Spleen (tissue), 11 donors: Measurements from ENCODE around the gene CACNA2D1. TPM values are rescaled to one million over a fixed set of nuclear protein-coding genes. Genes with fewer than 3 reads are reported as not detected.

Experiments
- DNase-seq: peaks from one replicate; pipeline ENCODE4 v3.0.0-alpha.2; 2020
- H3K27ac ChIP-seq, 8 donors: fragments of 200-600 bp; sonication (generic) in 7 of 8; 1 replicate in 4 of 8; 2 replicates in 4 of 8; pipeline versions ENCODE4 v1.5.0 to v1.8.0; 2016 to 2021; ENCODE audit warnings: inconsistent platforms in 4 of 8, mild to moderate bottlenecking in 4 of 8, moderate library complexity in 1 of 8
- H3K27me3 ChIP-seq, 7 donors: fragments of 200-600 bp; sonication (generic) in 6 of 7; replicated peaks in 1 of 7; 1 replicate in 4 of 7; 2 replicates in 3 of 7; pipeline versions ENCODE4 v1.5.0 to v1.8.0; 2016 to 2021; ENCODE audit warnings: inconsistent platforms in 3 of 7, mild to moderate bottlenecking in 1 of 7
- H3K36me3 ChIP-seq, 6 donors: fragments of 200-600 bp; sonication (generic) in 5 of 6; 1 replicate in 4 of 6; 2 replicates in 2 of 6; pipeline versions ENCODE4 v1.5.0 to v1.8.0; 2016 to 2021; ENCODE audit warnings: inconsistent platforms in 2 of 6
- H3K4me1 ChIP-seq, 6 donors: fragments of 200-600 bp; sonication (generic) in 5 of 6; 1 replicate in 3 of 6; 2 replicates in 3 of 6; pipeline versions ENCODE4 v1.5.0 to v1.8.0; 2016 to 2021; ENCODE audit warnings: inconsistent platforms in 3 of 6
- H3K4me3 ChIP-seq, 8 donors: fragments of 200-600 bp; sonication (generic) in 7 of 8; 1 replicate in 4 of 8; 2 replicates in 4 of 8; pipeline versions ENCODE4 v1.5.0 to v1.8.0; 2016 to 2021; ENCODE audit warnings: inconsistent platforms in 4 of 8, mild to moderate bottlenecking in 4 of 8, moderate library complexity in 2 of 8
- H3K9me3 ChIP-seq, 8 donors: fragments of 200-600 bp; sonication (generic) in 7 of 8; 1 replicate in 4 of 8; 2 replicates in 4 of 8; pipeline versions ENCODE4 v1.5.0 to v1.8.0; 2016 to 2021; ENCODE audit warnings: inconsistent platforms in 4 of 8
- CTCF ChIP-seq, 11 experiments: fragments of 200-600 bp in 7 of 11; fragments of 450-650 bp in 4 of 11; sonication (generic) in 4 of 11; IDR thresholded peaks in 8 of 11; conservative IDR thresholded peaks in 3 of 11; 1 replicate in 7 of 11; 2 replicates in 4 of 11; pipeline versions ENCODE4 v1.4.0 to v1.8.0; 2016 to 2021; ENCODE audit warnings: antibody characterized with exemption in 11 of 11, inconsistent platforms in 4 of 11, mild to moderate bottlenecking in 1 of 11
- POLR2A ChIP-seq, 3 donors: fragments of 450-650 bp; IDR thresholded peaks; one replicate each; pipeline ENCODE4 v1.5.1; 2017; ENCODE audit warnings: antibody characterized with exemption in 3 of 3, mild to moderate bottlenecking in 1 of 3
- POLR2AphosphoS5 ChIP-seq, 3 donors: sonication (generic); formaldehyde crosslinking; IDR thresholded peaks; one replicate each; pipeline ENCODE4 v1.5.1; 2017; ENCODE audit warnings: antibody characterized with exemption in 3 of 3
- WGBS, 5 donors: extraction: QIAGEN DNeasy Blood & Tissue Kit in 3 of 5; methylation state at CpG; one replicate each; pipeline versions ENCODE4 v1.1.5 to v1.1.7; 2013 to 2018; 5-methylcytosine and 5-hydroxymethylcytosine counted together
- intact Hi-C: fragments of 100-400 bp; cut with DNase I; formaldehyde crosslinking; loops from one replicate; pipeline ENCODE4 v1.15.0; 2023; ENCODE audit warnings: low total_unique reads
- polyA plus RNA-seq, 3 donors: library from polyadenylated mRNA; stranded (reverse); fragments of 200-250 nt; gene quantifications; one replicate each; pipeline ENCODE4 v1.2.1, GENCODE V29; 2013
- total RNA-seq, 7 donors: library from RNA; depleted of rRNA in 3 of 7; stranded (reverse); fragments of >200 nt in 3 of 7; fragmentation: NEBNext Ultra II Directional in 4 of 7; extraction: Animal tissue kit (Norgen Biotek cat#: 25700) in 4 of 7; gene quantifications; one replicate each; pipeline versions ENCODE4 v1.1.0 to v1.2.1, GENCODE V29; 2016 to 2021
- donor health status: healthy with polysubstance abuse.
- donor health status: DM: no; HTN: no; CAD: no; lungs with moderate emphysema.
- donor health status: DM: no; HTN: no; CAD: no.
- donor health status: Bipolar disorder and iron deficiency.
- donor health status: healthy.
- donor health status: DM: no; HTN: no; CAD: no.
- donor health status: DM: yes; HTN: yes; CAD: no.

CACNA2D1 gene
- total and polyA plus RNA-seq, 10 donors = 1.7 to 24.0 (median 15.2) TPM

- intact Hi-C loops = no loop called here
- Histone ChIP-seq H3K4me3 (no peak overlapping the region), H3K4me1 (no peaks in the 10 kb centered on the region), H3K36me3 (no peaks in the 10 kb centered on the region), H3K27me3 (no peaks in the 10 kb centered on the region), H3K27ac (no peak overlapping the region), H3K9me3 (peaks cover 0 to 14% (median 0%) of the 10 kb centered on the region in 8 donors)
- no peak for TF ChIP-seq CTCF (IDR thresholded peaks at IDR 0.05 in 8 of 11, conservative IDR thresholded peaks at IDR 0.05 in 3 of 11)
- TF ChIP-seq POLR2A (IDR thresholded peaks at IDR 0.05) = no peak
- TF ChIP-seq POLR2AphosphoS5 (IDR thresholded peaks at IDR 0.05) = no peak
- no peak for DNase-seq
- WGBS, 5 donors = 44 to 76% (median 49%) methylated on average over 2 of the region's 2 CpGs
Observed at GRCh38 chr7:82210416-82211184, 233.0 kb downstream of the CACNA2D1 start.

- TF ChIP-seq CTCF (IDR thresholded peaks at IDR 0.05 in 8 of 11, conservative IDR thresholded peaks at IDR 0.05 in 3 of 11) (no peak), POLR2AphosphoS5 (IDR thresholded peaks at IDR 0.05) (no peak), POLR2A (IDR thresholded peaks at IDR 0.05) (no peak)
- WGBS, 5 donors = 83 to 91% (median 85%) methylated on average over 5 of the region's 5 CpGs
- no peaks in the 10 kb centered on the region for H3K4me1 ChIP-seq
Observed at GRCh38 chr7:82209179-82209747, 234.3 kb downstream of the CACNA2D1 start.

GRCh38 chr7:82204694-82205093 is 238.9 kb downstream of the CACNA2D1 start:
- no peak for TF ChIP-seq POLR2AphosphoS5 (IDR thresholded peaks at IDR 0.05)
- Histone ChIP-seq H3K36me3 (no peaks in the 10 kb centered on the region), H3K4me3 (no peak overlapping the region), H3K4me1 (no peaks in the 10 kb centered on the region), H3K27ac (no peak overlapping the region), H3K9me3 (peaks cover 0 to 19% (median 0%) of the 10 kb centered on the region in 8 donors), H3K27me3 (no peaks in the 10 kb centered on the region)
- WGBS, 5 donors = 76 to 90% (median 81%) methylated on average over 4 of the region's 4 CpGs
- no peak for DNase-seq
- intact Hi-C loops = no loop called here

More at GRCh38 chr7:82209179-82209747, 234.3 kb downstream of the CACNA2D1 start:
- Histone ChIP-seq H3K4me3 (no peak overlapping the region), H3K27ac (no peak overlapping the region), H3K9me3 (peaks cover 0 to 7% (median 0%) of the 10 kb centered on the region in 8 donors), H3K36me3 (no peaks in the 10 kb centered on the region), H3K27me3 (no peaks in the 10 kb centered on the region)
- intact Hi-C loops = no loop called here
- no peak for DNase-seq

GRCh38 chr7:82202965-82203364 is 240.6 kb downstream of the CACNA2D1 start:
- no peak for TF ChIP-seq POLR2A (IDR thresholded peaks at IDR 0.05)
- no peak for TF ChIP-seq CTCF (IDR thresholded peaks at IDR 0.05 in 8 of 11, conservative IDR thresholded peaks at IDR 0.05 in 3 of 11)
- no peak for TF ChIP-seq POLR2AphosphoS5 (IDR thresholded peaks at IDR 0.05)

More at GRCh38 chr7:82202965-82203364, 240.6 kb downstream of the CACNA2D1 start:
- Histone ChIP-seq H3K36me3 (no peaks in the 10 kb centered on the region), H3K4me3 (no peak overlapping the region), H3K9me3 (peaks cover 0 to 19% (median 0%) of the 10 kb centered on the region in 8 donors), H3K4me1 (no peaks in the 10 kb centered on the region), H3K27ac (no peak overlapping the region), H3K27me3 (no peaks in the 10 kb centered on the region)
- intact Hi-C loops = no loop called here
- 89 to 95% (median 93%) methylated on average over 6 to 9 of the region's 9 CpGs for WGBS, 5 donors
- no peak for DNase-seq
